Stomach smooth muscle (tissue), 2 donors: ENCODE data around the gene SDS.

Experiments
- H3K27ac ChIP-seq: one replicate; pipeline ENCODE4 v1.7.0; 2013; ENCODE audit warnings: mild to moderate bottlenecking, low read length, inconsistent platforms
- H3K27me3 ChIP-seq, 2 donors: one replicate each; pipeline ENCODE4 v1.7.0; 2013; ENCODE audit warnings: low read length in 2 of 2; ENCODE audit not compliant: insufficient read depth in 2 of 2, control insufficient read depth in 1 of 2
- H3K36me3 ChIP-seq, 2 donors: one replicate each; pipeline ENCODE4 v1.7.0; 2013; ENCODE audit warnings: low read length in 2 of 2; ENCODE audit not compliant: control insufficient read depth in 2 of 2, insufficient read depth in 2 of 2
- H3K4me1 ChIP-seq: one replicate; pipeline ENCODE4 v1.7.0; 2013; ENCODE audit warnings: low read length; ENCODE audit not compliant: control insufficient read depth, insufficient read depth
- H3K4me3 ChIP-seq, 2 donors: one replicate each; pipeline ENCODE4 v1.7.0; 2013; ENCODE audit warnings: low read length in 2 of 2
- H3K9ac ChIP-seq, 2 donors: one replicate each; pipeline ENCODE4 v1.7.0; 2013; ENCODE audit warnings: low read length in 2 of 2, mild to moderate bottlenecking in 1 of 2
- H3K9me3 ChIP-seq, 2 donors: one replicate each; pipeline ENCODE4 v1.7.0; 2013; ENCODE audit warnings: low read length in 2 of 2; ENCODE audit not compliant: control insufficient read depth in 2 of 2
- donor health status: healthy.
- donor health status: Pancreatic carcinoma.

The SDS gene

GRCh38 chr12:113440336-113440735 is 36.6 kb upstream of the SDS start:
- H3K27me3 ChIP-seq: peaks cover 21 to 24% of the 10 kb centered on the region in 2 donors
- H3K9ac ChIP-seq: no peak overlapping the region
- no peaks in the 10 kb centered on the region for H3K4me1 ChIP-seq
- H3K27ac ChIP-seq: no peak overlapping the region
- no peak overlapping the region for H3K4me3 ChIP-seq
- H3K36me3 ChIP-seq: no peaks in the 10 kb centered on the region
- H3K9me3 ChIP-seq: no peaks in the 10 kb centered on the region

- no peaks in the 10 kb centered on the region for H3K4me1 ChIP-seq
- no peaks in the 10 kb centered on the region for H3K9me3 ChIP-seq
- H3K27me3 ChIP-seq: peaks cover 20 to 24% of the 10 kb centered on the region in 2 donors
- no peak overlapping the region for H3K27ac ChIP-seq
- H3K9ac ChIP-seq: no peak overlapping the region
- H3K4me3 ChIP-seq: no peak overlapping the region
- no peaks in the 10 kb centered on the region for H3K36me3 ChIP-seq
Measured at GRCh38 chr12:113439606-113440030, 35.9 kb upstream of the SDS start.

GRCh38 chr12:113439301-113439597 is 35.6 kb upstream of the SDS start:
- Histone ChIP-seq H3K9me3 (no peaks in the 10 kb centered on the region), H3K27me3 (peaks cover 20 to 24% of the 10 kb centered on the region in 2 donors), H3K4me3 (no peak overlapping the region), H3K36me3 (no peaks in the 10 kb centered on the region), H3K27ac (no peak overlapping the region), H3K4me1 (no peaks in the 10 kb centered on the region), H3K9ac (no peak overlapping the region)

GRCh38 chr12:113438523-113439300 is 35.0 kb upstream of the SDS start:
- Histone ChIP-seq H3K27ac (no peak overlapping the region), H3K4me3 (no peak overlapping the region), H3K27me3 (peaks cover 20 to 24% of the 10 kb centered on the region in 2 donors), H3K9ac (no peak overlapping the region), H3K4me1 (no peaks in the 10 kb centered on the region), H3K36me3 (no peaks in the 10 kb centered on the region), H3K9me3 (no peaks in the 10 kb centered on the region)

GRCh38 chr12:113437729-113438100 is 34.0 kb upstream of the SDS start:
- Histone ChIP-seq H3K4me1 (no peaks in the 10 kb centered on the region), H3K4me3 (no peak overlapping the region), H3K9ac (no peak overlapping the region), H3K9me3 (no peaks in the 10 kb centered on the region), H3K27ac (no peak overlapping the region), H3K36me3 (no peaks in the 10 kb centered on the region), H3K27me3 (peaks cover 18 to 24% of the 10 kb centered on the region in 2 donors)

GRCh38 chr12:113436993-113437728 is 33.5 kb upstream of the SDS start:
- Histone ChIP-seq H3K9me3 (no peaks in the 10 kb centered on the region), H3K4me3 (no peak overlapping the region), H3K9ac (no peak overlapping the region), H3K4me1 (no peaks in the 10 kb centered on the region), H3K27ac (no peak overlapping the region), H3K27me3 (peaks cover 18 to 21% of the 10 kb centered on the region in 2 donors), H3K36me3 (no peaks in the 10 kb centered on the region)

GRCh38 chr12:113436586-113436985 is 32.9 kb upstream of the SDS start:
- no peak overlapping the region for H3K4me3 ChIP-seq
- no peak overlapping the region for H3K9ac ChIP-seq
- H3K4me1 ChIP-seq: no peaks in the 10 kb centered on the region
- H3K9me3 ChIP-seq: no peaks in the 10 kb centered on the region
- H3K27me3 ChIP-seq: peaks cover 14 to 17% of the 10 kb centered on the region in 2 donors
- H3K27ac ChIP-seq: no peak overlapping the region
- no peaks in the 10 kb centered on the region for H3K36me3 ChIP-seq

GRCh38 chr12:113435367-113435766 is 31.7 kb upstream of the SDS start:
- no peak overlapping the region for H3K9ac ChIP-seq
- H3K4me1 ChIP-seq: no peaks in the 10 kb centered on the region
- H3K36me3 ChIP-seq: no peaks in the 10 kb centered on the region
- peaks cover 12 to 14% of the 10 kb centered on the region in 2 donors for H3K27me3 ChIP-seq
- no peak overlapping the region for H3K4me3 ChIP-seq
- no peak overlapping the region for H3K27ac ChIP-seq
- H3K9me3 ChIP-seq: peaks cover 0 to under 1% of the 10 kb centered on the region in 2 donors

GRCh38 chr12:113432986-113433385 is 29.3 kb upstream of the SDS start:
- Histone ChIP-seq H3K9me3 (peaks cover 0 to 11% of the 10 kb centered on the region in 2 donors), H3K4me3 (no peak overlapping the region), H3K27me3 (peaks cover 3 to 6% of the 10 kb centered on the region in 2 donors), H3K9ac (no peak overlapping the region), H3K4me1 (no peaks in the 10 kb centered on the region), H3K36me3 (no peaks in the 10 kb centered on the region), H3K27ac (no peak overlapping the region)

- H3K4me3 ChIP-seq: no peak overlapping the region
Measured at GRCh38 chr12:113428482-113428881, 24.8 kb upstream of the SDS start.

GRCh38 chr12:113427882-113428281 is 24.2 kb upstream of the SDS start:
- H3K27ac ChIP-seq: no peak overlapping the region
- H3K27me3 ChIP-seq: no peaks in the 10 kb centered on the region
- no peaks in the 10 kb centered on the region for H3K36me3 ChIP-seq
- peaks cover 2% of the 10 kb centered on the region for H3K4me1 ChIP-seq
- no peak overlapping the region for H3K4me3 ChIP-seq
- no peak overlapping the region for H3K9ac ChIP-seq
- H3K9me3 ChIP-seq: peaks cover 0 to 11% of the 10 kb centered on the region in 2 donors

More at GRCh38 chr12:113428482-113428881, 24.8 kb upstream of the SDS start:
- Histone ChIP-seq H3K27me3 (no peaks in the 10 kb centered on the region), H3K27ac (no peak overlapping the region), H3K9me3 (peaks cover 0 to 11% of the 10 kb centered on the region in 2 donors), H3K4me1 (no peaks in the 10 kb centered on the region), H3K36me3 (no peaks in the 10 kb centered on the region), H3K9ac (no peak overlapping the region)
